Endothelial cell of umbilical vein (primary cell): ENCODE results near the gene TMEM140. TPM values are rescaled to one million over a fixed set of nuclear protein-coding genes. Genes with fewer than 3 reads are reported as not detected.

ENCODE experiments used
- BruUV-seq: library from RNA; stranded (reverse); fragments of 400-500 nt; replicated peaks from 2 replicates; lab custom pipeline; 2021; lab: Mats Ljungman, UMichigan
- CTCF ChIA-PET: fragments of 300-600, 350-600 bp; sonication (Branson Sonifier 250); formaldehyde crosslinking; loops from one replicate; lab custom pipeline; 2021; ENCODE audit warnings: antibody characterized with exemption, inconsistent platforms; lab: Charles Lee
- POLR2A ChIA-PET: fragments of 300-600, 350-600 bp; sonication (Branson Sonifier 250); formaldehyde crosslinking; loops from one replicate; lab custom pipeline; 2021; ENCODE audit warnings: antibody characterized with exemption, inconsistent platforms; lab: Charles Lee
- DNase-seq: peaks from one replicate; pipeline ENCODE4 v3.0.0-alpha.2; 2011; ENCODE audit warnings: low read depth, low spot score
- FAIRE-seq: peaks from 2 replicates; lab custom pipeline; 2011; peaks lifted over from hg19 to GRCh38; lab: Jason Lieb, UNC
- H2AFZ ChIP-seq: 2 replicates; pipeline ENCODE4 v1.6.0; 2012; ENCODE audit warnings: low read depth, low read length, control low read depth, inconsistent platforms
- H3K27ac ChIP-seq: 2 replicates; pipeline ENCODE4 v1.5.1; 2011; ENCODE audit warnings: low read depth, mild to moderate bottlenecking, control low read depth, low read length, moderate library complexity; ENCODE audit not compliant: insufficient read depth
- H3K27me3 ChIP-seq, 2 experiments: 2 replicates each; pipeline versions ENCODE4 v1.6.0 to v1.6.1; 2011; ENCODE audit warnings: low read length in 2 of 2, mixed read lengths in 1 of 2; ENCODE audit not compliant: control insufficient read depth in 2 of 2, insufficient read depth in 2 of 2
- H3K36me3 ChIP-seq, 2 experiments: 2 replicates in 1 of 2; 3 replicates in 1 of 2; pipeline ENCODE4 v1.5.1; 2011; ENCODE audit warnings: low read length in 2 of 2, mild to moderate bottlenecking in 1 of 2, moderate library complexity in 1 of 2; ENCODE audit not compliant: control insufficient read depth in 2 of 2, insufficient read depth in 2 of 2; ENCODE audit errors: extremely low read depth in 1 of 2
- H3K4me1 ChIP-seq: 3 replicates; pipeline ENCODE4 v1.5.1; 2011; ENCODE audit warnings: mild to moderate bottlenecking, low read length; ENCODE audit not compliant: control insufficient read depth, insufficient read depth; ENCODE audit errors: extremely low read depth
- H3K4me2 ChIP-seq: 2 replicates; pipeline ENCODE4 v1.6.1; 2011; ENCODE audit warnings: low read length, control low read depth, mixed read lengths; ENCODE audit not compliant: insufficient read depth
- H3K4me3 ChIP-seq, 3 experiments: fragments of 200-600 bp in 1 of 3; sonication (generic), shearing (Covaris generic) in 1 of 3; replicated peaks in 1 of 3; 2 replicates each; pipeline ENCODE4 v1.5.1; 2011 to 2016; ENCODE audit warnings: control low read depth in 3 of 3, low read length in 3 of 3, mild to moderate bottlenecking in 2 of 3, inconsistent platforms in 1 of 3, low read depth in 1 of 3, moderate library complexity in 1 of 3; ENCODE audit not compliant: insufficient read depth in 1 of 3
- H3K79me2 ChIP-seq: 2 replicates; pipeline ENCODE4 v1.6.0; 2012; ENCODE audit warnings: low read length, inconsistent platforms; ENCODE audit not compliant: control insufficient read depth, insufficient read depth
- H3K9ac ChIP-seq: replicated peaks from 2 replicates; pipeline ENCODE3; 2011; ENCODE audit warnings: low read length, control low read depth; ENCODE audit not compliant: insufficient read depth; ENCODE audit errors: extremely low read depth
- H3K9me1 ChIP-seq: replicated peaks from 3 replicates; pipeline ENCODE4 v1.6.0; 2011; ENCODE audit warnings: mild to moderate bottlenecking, low read length; ENCODE audit not compliant: control insufficient read depth, insufficient read depth; ENCODE audit errors: extremely low read depth
- H3K9me3 ChIP-seq: replicated peaks from 2 replicates; pipeline ENCODE4 v1.5.1; 2012; ENCODE audit warnings: low read length, inconsistent platforms; ENCODE audit not compliant: control insufficient read depth, insufficient read depth
- H4K20me1 ChIP-seq: replicated peaks from 2 replicates; pipeline ENCODE3; 2011; ENCODE audit warnings: mild to moderate bottlenecking, low read length; ENCODE audit not compliant: control insufficient read depth, insufficient read depth; ENCODE audit errors: extremely low read depth
- CTCF ChIP-seq, 2 donors: IDR thresholded peaks; 1 replicate in 1 of 2; 2 replicates in 1 of 2; pipeline ENCODE4 v1.5.1; 2011; ENCODE audit warnings: low read length in 2 of 2, mild to moderate bottlenecking in 2 of 2, moderate library complexity in 2 of 2, control low read depth in 1 of 2, inconsistent platforms in 1 of 2, low read depth in 1 of 2; ENCODE audit not compliant: insufficient read depth in 1 of 2; ENCODE audit errors: extremely low read depth in 1 of 2
- EZH2 ChIP-seq: IDR thresholded peaks from 2 replicates; pipeline ENCODE4 v1.6.1; 2012; ENCODE audit warnings: borderline replicate concordance, low read depth, mild to moderate bottlenecking, moderate library complexity, low read length, inconsistent platforms; ENCODE audit not compliant: severe bottlenecking
- FOS ChIP-seq: IDR thresholded peaks from 2 replicates; pipeline ENCODE4 v1.6.1; 2011; ENCODE audit warnings: mild to moderate bottlenecking, low read length, moderate library complexity, borderline replicate concordance; ENCODE audit not compliant: insufficient read depth
- GATA2 ChIP-seq: IDR thresholded peaks from 2 replicates; pipeline ENCODE4 v1.7.0; 2011; ENCODE audit warnings: low read depth, mild to moderate bottlenecking, moderate library complexity, mixed read lengths, low read length; ENCODE audit not compliant: insufficient read length, insufficient read depth
- MAX ChIP-seq: IDR thresholded peaks from 2 replicates; pipeline ENCODE4 v1.6.1; 2011; ENCODE audit not compliant: insufficient read depth, insufficient read length
- MYC ChIP-seq: IDR thresholded peaks from one replicate; pipeline ENCODE4 v1.6.1; 2011; ENCODE audit warnings: mild to moderate bottlenecking, low read depth, low read length
- POLR2A ChIP-seq: IDR thresholded peaks from 2 replicates; pipeline ENCODE4 v1.6.1; 2012; ENCODE audit warnings: low read depth, mild to moderate bottlenecking, control low read depth, low read length
- POLR2AphosphoS5 ChIP-seq: IDR thresholded peaks from 2 replicates; pipeline ENCODE4 v1.6.1; 2012; ENCODE audit warnings: low read depth, mild to moderate bottlenecking, control low read depth, low read length, moderate library complexity; ENCODE audit not compliant: insufficient read depth
- dilution Hi-C: fragments of 300-500 bp; cut with MboI; formaldehyde crosslinking; loops from one replicate; pipeline ENCODE4 v1.15.0; 2019; ENCODE audit warnings: low sequenced_read_pairs; ENCODE audit not compliant: extremely low pct_ligation_motif_present
- intact Hi-C: fragments of 100-400 bp; cut with micrococcal nuclease; formaldehyde crosslinking; loops from one replicate; pipeline ENCODE4 v1.10.0; 2022
- polyA plus RNA-seq, 4 experiments: library from polyadenylated mRNA; depleted of rRNA in 3 of 4; stranded (reverse) in 3 of 4; unstranded in 1 of 4; fragments of >200 nt; gene quantifications; 2 replicates each; pipeline versions ENCODE4 v1.2.1 to v1.2.3, GENCODE V29; 2011 to 2012; ENCODE audit warnings: missing spikeins in 1 of 4
- total RNA-seq: library from RNA; stranded (reverse); gene quantifications from 2 replicates; pipeline ENCODE4 v1.2.3, GENCODE V29; 2021

Gene TMEM140
- total and polyA plus RNA-seq, 2 donors (not counting 3 experiments of a cell fraction or from before 2014, with no cell fraction given), result 17.9 to 26.5 TPM

DNA sequence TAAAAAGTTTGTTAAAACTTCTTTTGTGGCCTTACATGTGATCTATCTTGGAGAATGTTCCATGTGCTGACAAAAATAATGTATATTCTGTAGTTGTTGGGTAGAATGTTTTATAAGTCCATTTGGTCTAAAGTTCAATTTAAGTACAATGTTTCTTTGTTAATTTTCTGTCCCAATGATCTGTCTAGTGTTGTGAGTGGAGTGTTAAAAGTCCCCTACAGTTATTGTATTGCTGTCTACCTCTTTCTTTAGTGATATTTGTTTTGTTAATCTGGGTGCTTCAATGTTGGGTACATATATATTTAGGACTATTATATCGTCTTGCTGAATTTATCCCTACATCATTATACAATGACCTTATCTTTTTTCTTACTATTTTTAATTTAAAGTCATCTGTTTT lies 6.9 kb downstream of the TMEM140 start:
- DNase-seq, result no peak
- no peak for FAIRE-seq
- Histone ChIP-seq H3K9me3 (no peaks in the 10 kb centered on the region), H3K79me2 (no peaks in the 10 kb centered on the region), H3K36me3 (no peaks in the 10 kb centered on the region), H3K4me2 (no peak overlapping the region), H3K9me1 (no peaks in the 10 kb centered on the region), H3K27ac (no peak overlapping the region), H3K4me1 (peaks cover 31% of the 10 kb centered on the region), H4K20me1 (no peaks in the 10 kb centered on the region), H3K27me3 (no peaks in the 10 kb centered on the region), H3K9ac (no peak overlapping the region), H3K4me3 (no peak overlapping the region), H2AFZ (no peak overlapping the region)
- intact Hi-C loops (no loop called here), dilution Hi-C loops (no loop called here)
- ChIA-PET POLR2A (no interaction called here), CTCF (no interaction called here)
- BruUV-seq, result no TSS peak
- TF ChIP-seq GATA2 (no peak), EZH2 (no peak), MYC (no peak), POLR2AphosphoS5 (no peak), MAX (no peak)

GRCh38 chr7:135156290-135156689 lies 8.4 kb downstream of the TMEM140 start:
- H3K4me1 ChIP-seq, result peaks cover 32% of the 10 kb centered on the region
- H3K27ac ChIP-seq, result no peak overlapping the region
- H3K4me3 ChIP-seq, result no peak overlapping the region
- TF ChIP-seq EZH2, result no peak
- TF ChIP-seq CTCF (IDR thresholded peaks at IDR 0.05; ENCODE audit: extremely low read depth in 1 of 2, insufficient read depth in 1 of 2, low read depth in 1 of 2, low read length in 2 of 2), result no peak
- TF ChIP-seq MAX, result no peak
- no peak for TF ChIP-seq FOS
- no peak for TF ChIP-seq GATA2
- TF ChIP-seq POLR2A, result no peak
- no peaks in the 10 kb centered on the region for H3K27me3 ChIP-seq
- dilution Hi-C loops (no loop called here), intact Hi-C loops (no loop called here)
- POLR2A ChIA-PET, result no interaction called here
- no peak overlapping the region for H3K9ac ChIP-seq
- CTCF ChIA-PET, result interaction anchor here (1.3 kb wide), 1 partner anchor 14 kb away, joined by 3 read pairs; no protein-coding TSS in a partner anchor
- DNase-seq (no peak), FAIRE-seq (no peak)
- no peak overlapping the region for H3K4me2 ChIP-seq
- H3K36me3 ChIP-seq, result no peaks in the 10 kb centered on the region
- no peaks in the 10 kb centered on the region for H3K79me2 ChIP-seq
- H2AFZ ChIP-seq, result no peak overlapping the region
- H4K20me1 ChIP-seq, result no peaks in the 10 kb centered on the region
- no peaks in the 10 kb centered on the region for H3K9me3 ChIP-seq
- no peaks in the 10 kb centered on the region for H3K9me1 ChIP-seq
- no TSS peak for BruUV-seq
